Choroid plexus epithelial cell (primary cell): ENCODE results near the gene TNFRSF8.
A peak's percentile ranks its signal among the peaks of the same experiment; 100 is the strongest.

ENCODE experiments used
- DNase-seq: peaks from one replicate; pipeline ENCODE4 v3.0.0-alpha.2; 2010; ENCODE audit warnings: low read depth
- H3K4me3 ChIP-seq: 2 replicates; pipeline ENCODE4 v1.5.1; 2011; ENCODE audit warnings: low read depth, mild to moderate bottlenecking, control low read depth, low read length, moderate library complexity
- CTCF ChIP-seq: conservative IDR thresholded peaks from 2 replicates; pipeline ENCODE4 v1.5.1; 2011; ENCODE audit warnings: low read depth, mild to moderate bottlenecking, control low read depth, inconsistent platforms, low read length, moderate library complexity

Gene TNFRSF8

GRCh38 chr1:12152113-12152891 lies 89.2 kb downstream of the TNFRSF8 start:
- no peak for TF ChIP-seq CTCF
- no peak for DNase-seq
- no peak overlapping the region for H3K4me3 ChIP-seq

GRCh38 chr1:12153181-12153785 lies 90.2 kb downstream of the TNFRSF8 start:
- DNase-seq: peak; percentile 74
- no peak overlapping the region for H3K4me3 ChIP-seq
- peak; percentile 6 for TF ChIP-seq CTCF

- H3K4me3 ChIP-seq: no peak overlapping the region
- no peak for DNase-seq
- no peak for TF ChIP-seq CTCF
Observed at GRCh38 chr1:12155328-12155727, 92.2 kb downstream of the TNFRSF8 start.

- no peak overlapping the region for H3K4me3 ChIP-seq
- DNase-seq: no peak
- TF ChIP-seq CTCF: no peak
Observed at GRCh38 chr1:12157366-12158231, 94.5 kb downstream of the TNFRSF8 start.

- no peak for TF ChIP-seq CTCF
- no peak for DNase-seq
- no peak overlapping the region for H3K4me3 ChIP-seq
Observed at GRCh38 chr1:12158357-12159092, 95.4 kb downstream of the TNFRSF8 start.

GRCh38 chr1:12159816-12160215 lies 96.7 kb downstream of the TNFRSF8 start:
- H3K4me3 ChIP-seq: no peak overlapping the region
- no peak for TF ChIP-seq CTCF
- DNase-seq: no peak
